HepG2 (cell line): ENCODE measurements around the gene OASL. TPM values are rescaled to one million over a fixed set of nuclear protein-coding genes. Genes with fewer than 3 reads are reported as not detected.

Experiments
- CHD4 ChIP-seq: fragments of 200-600 bp; sonication (generic); IDR thresholded peaks from 2 replicates; pipeline ENCODE4 v1.7.0; 2017; ENCODE audit warnings: mild to moderate bottlenecking, low read length, borderline replicate concordance
- FIP1L1 ChIP-seq: fragments of 200-400 bp; formaldehyde crosslinking; IDR thresholded peaks from 2 replicates; pipeline ENCODE4 v1.6.1; 2018; ENCODE audit warnings: low read depth, mild to moderate bottlenecking, low read length, moderate library complexity, borderline replicate concordance; ENCODE audit not compliant: insufficient read depth
- HDAC2 ChIP-seq: sonication (generic); formaldehyde crosslinking; IDR thresholded peaks from 2 replicates; pipeline ENCODE4 v1.4.0; 2020; ENCODE audit warnings: missing genetic modification reagents
- MLLT10 ChIP-seq: sonication (generic); formaldehyde crosslinking; IDR thresholded peaks from 2 replicates; pipeline ENCODE4 v1.4.0; 2020; ENCODE audit warnings: missing genetic modification reagents
- PAX8 ChIP-seq: sonication (generic); formaldehyde crosslinking; IDR thresholded peaks from 2 replicates; pipeline ENCODE4 v1.8.0; 2022; ENCODE audit warnings: mild to moderate bottlenecking, missing genetic modification reagents, borderline replicate concordance
- TMF1 ChIP-seq: sonication (generic); formaldehyde crosslinking; IDR thresholded peaks from 2 replicates; pipeline ENCODE4 v1.8.1; 2022; ENCODE audit warnings: low read depth, missing genetic modification reagents
- TSC22D2 ChIP-seq: sonication (generic); formaldehyde crosslinking; IDR thresholded peaks from 2 replicates; pipeline ENCODE4 v1.5.1; 2020; ENCODE audit warnings: missing genetic modification reagents, mild to moderate bottlenecking, borderline replicate concordance
- ZBTB39 ChIP-seq: sonication (generic); formaldehyde crosslinking; IDR thresholded peaks from 2 replicates; pipeline ENCODE4 v1.5.0; 2020; ENCODE audit warnings: missing genetic modification reagents
- ZBTB40 ChIP-seq, 2 experiments: fragments of 450-650 bp in 1 of 2; sonication (generic) in 1 of 2; formaldehyde crosslinking in 1 of 2; IDR thresholded peaks; 2 replicates each; pipeline versions ENCODE4 v1.6.1 to v1.8.0; 2016 to 2022; ENCODE audit warnings: antibody characterized with exemption in 1 of 2, mild to moderate bottlenecking in 1 of 2, missing genetic modification reagents in 1 of 2
- ZNF264 ChIP-seq: sonication (generic); formaldehyde crosslinking; IDR thresholded peaks from 2 replicates; pipeline ENCODE4 v1.4.0; 2020; ENCODE audit warnings: missing genetic modification reagents
- ZNF274 ChIP-seq: sonication (generic); formaldehyde crosslinking; IDR thresholded peaks from 2 replicates; pipeline ENCODE4 v1.5.1; 2020; ENCODE audit warnings: mild to moderate bottlenecking, missing genetic modification reagents
- ZNF30 ChIP-seq: sonication (generic); formaldehyde crosslinking; IDR thresholded peaks from 2 replicates; pipeline ENCODE4 v1.5.0; 2020; ENCODE audit warnings: mild to moderate bottlenecking, missing genetic modification reagents
- ZNF335 ChIP-seq: sonication (generic); formaldehyde crosslinking; IDR thresholded peaks from 2 replicates; pipeline ENCODE4 v1.4.0; 2020; ENCODE audit warnings: missing genetic modification reagents
- ZNF33A ChIP-seq: sonication (generic); formaldehyde crosslinking; IDR thresholded peaks from 2 replicates; pipeline ENCODE4 v1.5.1; 2020; ENCODE audit warnings: missing genetic modification reagents, mild to moderate bottlenecking, moderate library complexity, borderline replicate concordance
- polyA plus RNA-seq, 8 experiments: library from polyadenylated mRNA; depleted of rRNA in 3 of 8; stranded (reverse) in 7 of 8; unstranded in 1 of 8; fragments of >200 nt; fragmentation: Illumina TruSeq in 4 of 8; extraction: Trizol in 4 of 8; gene quantifications; 2 replicates each; pipeline versions ENCODE4 v1.2.1 to v1.2.3, GENCODE V29; 2011 to 2016; ENCODE audit warnings: low read depth in 4 of 8, missing spikeins in 1 of 8, mixed read lengths in 1 of 8; ENCODE audit not compliant: insufficient read depth in 1 of 8
- total RNA-seq, 5 experiments: library from RNA; depleted of rRNA; stranded (reverse); fragments of >200 nt; fragmentation: Illumina TruSeq; extraction: Trizol; gene quantifications; 2 replicates each; pipeline ENCODE4 v1.2.3, GENCODE V29; 2016; ENCODE audit warnings: low read depth in 1 of 5
- TF ChIP-seq, protein P1 (sequence below): sonication (generic); formaldehyde crosslinking; IDR thresholded peaks from 2 replicates; pipeline ENCODE4 v1.4.0; 2020; ENCODE audit warnings: missing genetic modification reagents

Gene OASL
- total and polyA plus RNA-seq, 2 of the 13 experiments (the other 11 are each of a cell fraction or from before 2014, with no cell fraction given): 0.11 to 0.22 TPM

DNA sequence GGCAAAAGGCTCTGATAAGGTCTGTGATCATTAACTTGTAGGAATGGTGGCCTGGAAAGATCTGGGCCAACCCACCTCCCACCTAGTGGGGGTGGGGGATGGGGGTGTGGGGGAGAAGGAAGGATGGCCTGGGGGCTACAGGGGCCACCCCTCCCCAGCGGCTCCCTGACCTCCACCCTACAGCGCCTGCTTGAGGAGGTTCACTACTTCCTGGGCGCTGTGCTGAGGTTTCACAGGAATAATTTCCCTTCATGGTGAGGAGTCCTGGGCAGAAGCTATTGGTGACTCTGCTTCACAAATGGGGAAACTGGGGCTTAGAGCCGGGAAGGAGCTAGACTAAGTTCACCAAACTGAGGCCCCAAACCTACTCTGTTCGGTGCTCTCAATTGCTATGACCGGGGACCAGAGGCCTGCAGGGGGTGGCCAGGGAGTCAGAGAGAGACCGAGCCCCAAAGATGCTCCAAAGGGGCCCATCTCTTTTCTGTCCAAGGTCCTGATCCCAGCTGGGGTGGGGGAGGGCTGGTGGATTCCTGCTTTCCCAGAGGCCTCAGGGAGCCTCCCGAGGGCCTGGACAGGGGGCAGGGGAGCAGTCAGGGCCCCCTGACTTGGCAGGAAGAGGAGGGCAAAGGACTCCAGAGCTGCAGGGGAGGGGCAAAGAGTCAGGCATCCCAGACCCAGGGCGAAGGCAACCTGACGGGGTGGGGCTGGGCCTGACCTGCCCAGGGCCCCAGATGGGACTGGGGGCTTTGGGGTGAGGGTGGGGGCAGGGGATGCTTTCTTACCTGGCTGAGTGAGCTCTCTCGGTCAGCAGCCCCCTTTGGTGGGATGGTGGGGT, 59.0 kb downstream of the OASL start (continued):
- no peak for TF ChIP-seq ZBTB40 (IDR thresholded peaks at IDR 0.05)
- TF ChIP-seq ZBTB40 (CRISPR knock-in tag; IDR thresholded peaks at IDR 0.05): no peak
- TF ChIP-seq ZNF30 (CRISPR knock-in tag): no peak
- TF ChIP-seq ZNF335 (CRISPR knock-in tag): no peak; the same call in 1 of the 2 replicates
- peak; percentile 93 for TF ChIP-seq TMF1
- TF ChIP-seq PAX8 (CRISPR knock-in tag): no peak
- TF ChIP-seq MLLT10 (CRISPR knock-in tag): no peak
- 0 out of 2 replicates have a peak, but pooled peaks have one; percentile 67 for TF ChIP-seq TSC22D2
- no peak for TF ChIP-seq ZBTB39 (CRISPR knock-in tag)
- no peak for TF ChIP-seq CHD4
- TF ChIP-seq ZNF33A (CRISPR knock-in tag): no peak
- TF ChIP-seq ZNF264 (CRISPR knock-in tag): peak; percentile 76; the same call in 1 of the 2 replicates
- TF ChIP-seq FIP1L1: no peak
- peak; percentile 66; the same call in 1 of the 2 replicates for TF ChIP-seq ZNF274 (CRISPR knock-in tag)
- TF ChIP-seq HDAC2 (CRISPR knock-in tag): peak; percentile 81; the same call in 1 of the 2 replicates
- TF ChIP-seq, protein P1, sequence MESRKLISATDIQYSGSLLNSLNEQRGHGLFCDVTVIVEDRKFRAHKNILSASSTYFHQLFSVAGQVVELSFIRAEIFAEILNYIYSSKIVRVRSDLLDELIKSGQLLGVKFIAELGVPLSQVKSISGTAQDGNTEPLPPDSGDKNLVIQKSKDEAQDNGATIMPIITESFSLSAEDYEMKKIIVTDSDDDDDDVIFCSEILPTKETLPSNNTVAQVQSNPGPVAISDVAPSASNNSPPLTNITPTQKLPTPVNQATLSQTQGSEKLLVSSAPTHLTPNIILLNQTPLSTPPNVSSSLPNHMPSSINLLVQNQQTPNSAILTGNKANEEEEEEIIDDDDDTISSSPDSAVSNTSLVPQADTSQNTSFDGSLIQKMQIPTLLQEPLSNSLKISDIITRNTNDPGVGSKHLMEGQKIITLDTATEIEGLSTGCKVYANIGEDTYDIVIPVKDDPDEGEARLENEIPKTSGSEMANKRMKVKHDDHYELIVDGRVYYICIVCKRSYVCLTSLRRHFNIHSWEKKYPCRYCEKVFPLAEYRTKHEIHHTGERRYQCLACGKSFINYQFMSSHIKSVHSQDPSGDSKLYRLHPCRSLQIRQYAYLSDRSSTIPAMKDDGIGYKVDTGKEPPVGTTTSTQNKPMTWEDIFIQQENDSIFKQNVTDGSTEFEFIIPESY: no peak
